ENCODE data around the gene MOV10.

MOV10 gene

DNA sequence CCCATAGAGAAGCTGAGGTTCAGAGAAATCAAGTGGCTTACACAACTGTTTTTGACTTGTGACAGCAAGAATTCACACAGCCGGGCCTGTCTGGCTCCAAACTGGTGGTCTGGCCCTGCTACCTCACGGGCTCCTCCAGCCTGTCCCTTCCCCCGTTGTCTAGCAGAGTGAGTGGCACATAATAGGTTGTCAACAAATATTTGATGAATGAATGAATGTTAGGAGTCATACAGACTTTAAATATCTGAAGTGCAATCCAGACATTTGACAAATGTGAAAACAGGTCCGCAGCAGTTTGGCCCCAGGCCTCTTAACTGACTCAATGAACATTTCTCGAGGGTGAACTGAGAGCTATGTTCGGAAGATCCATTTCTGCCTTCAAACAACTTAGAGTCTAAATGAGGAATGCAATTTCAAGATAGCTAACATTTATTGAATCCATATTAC, 33.6 kb downstream of the MOV10 start:
- DNase-seq: no peak
- intact Hi-C loops (cut with DNase I): loop anchor here (5.0 to 10.0 kb wide), 2 partner anchors 206 to 313 kb away; partner anchors contain the start of gene CTTNBP2NL

DNA sequence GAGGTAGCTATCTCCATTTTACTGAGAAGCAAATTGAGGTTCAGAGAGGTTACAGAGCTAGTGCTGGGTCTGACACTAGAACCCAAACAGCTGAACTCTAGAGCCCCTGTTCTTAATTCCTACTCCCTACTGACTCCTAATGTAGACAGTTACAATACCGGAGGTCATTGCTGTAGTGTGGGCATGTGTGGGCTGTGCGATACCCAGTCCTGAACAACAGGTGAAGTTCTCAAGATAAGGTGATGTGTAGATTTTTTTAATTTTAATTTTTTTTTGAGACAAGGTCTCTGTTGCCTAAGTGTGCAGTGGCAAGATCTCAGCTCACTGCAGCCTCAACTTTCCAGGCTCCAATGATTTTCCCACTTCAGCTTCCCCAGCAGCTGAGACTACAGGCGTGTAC, 34.0 kb downstream of the MOV10 start:
- intact Hi-C loops (cut with DNase I): loop anchor here (5.0 to 10.0 kb wide), 2 partner anchors 206 to 314 kb away; partner anchors contain the start of gene CTTNBP2NL
- DNase-seq: no peak

DNA sequence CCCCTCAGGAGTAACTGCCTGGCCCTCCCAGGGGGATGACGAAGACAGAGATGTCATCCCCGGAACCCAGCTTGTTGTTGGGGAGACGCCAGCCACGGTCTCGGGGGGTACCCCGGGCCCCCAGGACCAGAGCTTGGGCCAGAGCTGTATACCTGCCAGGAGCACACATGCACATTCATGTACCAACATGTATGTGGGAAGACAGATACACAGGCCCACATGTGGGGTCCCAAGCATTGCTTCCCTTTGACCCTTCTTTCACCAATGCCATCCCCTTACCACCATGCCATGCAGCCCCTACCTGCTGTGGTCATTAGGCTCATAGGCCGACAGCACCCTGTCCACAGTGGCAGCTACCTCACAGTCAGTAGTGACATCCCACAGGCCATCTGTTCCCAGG, 35.7 kb downstream of the MOV10 start:
- DNase-seq: no peak
- intact Hi-C loops (cut with DNase I): loop anchor here (5.0 to 10.0 kb wide), 4 partner anchors 33 to 335 kb away; partner anchors contain the start of gene SLC16A1

DNA sequence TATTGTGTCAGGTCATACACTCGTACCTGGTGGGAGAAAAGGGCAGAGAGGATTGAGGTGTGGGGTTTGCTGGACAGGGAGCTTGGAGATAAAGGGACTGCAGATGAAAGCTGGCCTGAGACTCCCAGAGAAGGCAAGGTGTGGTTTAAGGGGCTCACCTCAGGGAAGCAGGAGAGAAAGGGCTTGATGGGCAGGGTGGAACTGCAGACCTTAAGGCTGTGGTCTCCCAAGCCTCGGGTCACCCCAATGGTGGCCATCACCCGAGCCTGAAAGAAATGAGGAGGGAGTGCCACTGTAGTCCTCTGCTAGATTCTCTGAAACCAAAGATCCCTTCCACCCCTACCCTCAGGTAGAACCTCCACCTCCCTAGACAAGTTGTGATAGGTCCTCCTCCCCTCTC, 36.1 kb downstream of the MOV10 start:
- DNase-seq: no peak
- intact Hi-C loops (cut with DNase I): loop anchor here (5.0 to 10.0 kb wide), 4 partner anchors 33 to 334 kb away; partner anchors contain the start of gene SLC16A1

DNA sequence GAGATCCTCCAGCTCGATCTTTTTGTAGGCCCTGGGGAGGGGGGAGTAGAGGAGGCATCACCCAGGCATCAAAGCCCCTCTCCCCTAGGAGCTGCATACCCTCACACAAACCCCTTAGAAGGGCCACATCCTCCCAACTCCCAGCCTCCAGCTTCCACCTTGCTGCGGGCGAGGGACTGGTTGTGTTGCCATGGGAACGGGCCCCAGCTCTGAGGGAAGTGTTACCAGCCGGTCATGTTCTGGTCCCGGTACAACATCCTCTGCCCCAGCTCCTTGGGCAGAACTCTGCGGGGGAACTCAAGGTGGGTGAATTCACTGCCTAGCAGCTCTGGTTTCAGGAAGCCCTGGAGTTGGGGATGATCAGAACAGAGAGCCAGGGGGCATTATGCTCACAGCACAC, 36.6 kb downstream of the MOV10 start:
- intact Hi-C loops (cut with DNase I): loop anchor here (5.0 to 10.0 kb wide), 4 partner anchors 34 to 334 kb away; partner anchors contain the start of gene SLC16A1

DNA sequence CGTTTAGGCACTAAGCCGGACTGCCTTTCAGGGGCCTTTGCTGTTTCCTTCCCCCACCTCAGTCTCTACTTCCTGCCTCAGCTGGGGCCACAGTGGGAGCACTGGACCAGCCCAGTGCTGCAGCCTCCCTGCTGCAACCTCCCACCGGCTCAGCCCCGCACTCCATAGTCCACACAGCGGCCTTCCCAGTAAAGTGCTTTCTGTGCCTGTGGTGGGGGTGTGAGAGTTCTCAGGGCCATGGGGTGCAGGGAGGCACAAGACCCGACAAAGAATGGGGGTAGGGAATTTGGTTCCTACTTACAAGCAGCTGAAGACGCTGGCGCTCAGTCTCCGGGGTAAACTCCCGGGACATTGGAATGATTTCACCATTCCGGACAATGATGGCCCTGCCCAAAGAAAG, 37.2 kb downstream of the MOV10 start:
- intact Hi-C loops (cut with DNase I): loop anchor here (5.0 to 10.0 kb wide), 4 partner anchors 34 to 333 kb away; partner anchors contain the start of gene SLC16A1

More for the DNA sequence above, 36.6 kb downstream of the MOV10 start:
- no peak for DNase-seq

DNA sequence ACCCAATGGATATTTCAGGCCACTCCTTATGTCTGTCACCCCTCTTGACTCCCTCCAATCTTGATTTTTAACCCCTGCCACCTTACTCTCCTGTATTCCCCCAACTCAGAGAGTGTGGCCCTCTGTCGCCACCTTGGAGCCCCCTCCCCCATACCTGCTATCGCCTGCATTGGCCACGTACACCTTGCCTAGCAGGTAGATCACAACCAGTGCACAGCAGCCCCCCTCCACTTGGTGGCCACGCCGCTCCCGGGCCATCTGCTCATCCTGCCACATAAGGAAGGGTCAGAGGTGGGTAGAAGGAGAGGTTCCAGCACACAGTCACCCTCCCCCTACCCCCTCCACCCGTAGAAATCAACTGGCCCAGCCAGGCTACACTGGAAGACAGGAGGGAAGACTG, 37.7 kb downstream of the MOV10 start:
- DNase-seq: no peak
- intact Hi-C loops (cut with DNase I): loop anchor here (5.0 to 10.0 kb wide), 4 partner anchors 35 to 333 kb away; partner anchors contain the start of gene SLC16A1

More for the DNA sequence above, 37.2 kb downstream of the MOV10 start:
- no peak for DNase-seq

DNA sequence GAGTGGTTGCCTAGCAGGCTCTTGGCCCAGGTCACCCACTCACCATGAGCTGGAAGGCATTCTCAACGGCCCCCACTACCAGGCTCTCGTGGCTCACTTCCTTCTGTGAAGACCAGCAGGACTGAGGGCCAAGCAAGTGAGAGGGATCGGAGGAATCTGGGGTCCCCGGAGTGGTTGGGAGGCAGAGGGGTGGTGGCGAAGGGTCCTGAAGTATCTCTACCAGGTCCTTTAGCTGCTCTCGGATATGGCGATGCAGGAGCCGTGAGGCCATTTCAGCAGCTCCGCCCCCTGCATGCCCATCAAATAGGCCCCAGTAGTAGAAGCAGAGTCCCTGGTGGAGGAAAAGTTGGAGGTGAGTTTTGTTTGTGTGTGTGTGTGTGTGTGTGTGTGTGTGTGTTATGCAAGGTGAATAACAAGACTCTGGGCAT, 38.3 kb downstream of the MOV10 start:
- intact Hi-C loops (cut with DNase I): loop anchor here (5.0 to 10.0 kb wide), 4 partner anchors 35 to 332 kb away; partner anchors contain the start of gene SLC16A1
- no peak for DNase-seq

DNA sequence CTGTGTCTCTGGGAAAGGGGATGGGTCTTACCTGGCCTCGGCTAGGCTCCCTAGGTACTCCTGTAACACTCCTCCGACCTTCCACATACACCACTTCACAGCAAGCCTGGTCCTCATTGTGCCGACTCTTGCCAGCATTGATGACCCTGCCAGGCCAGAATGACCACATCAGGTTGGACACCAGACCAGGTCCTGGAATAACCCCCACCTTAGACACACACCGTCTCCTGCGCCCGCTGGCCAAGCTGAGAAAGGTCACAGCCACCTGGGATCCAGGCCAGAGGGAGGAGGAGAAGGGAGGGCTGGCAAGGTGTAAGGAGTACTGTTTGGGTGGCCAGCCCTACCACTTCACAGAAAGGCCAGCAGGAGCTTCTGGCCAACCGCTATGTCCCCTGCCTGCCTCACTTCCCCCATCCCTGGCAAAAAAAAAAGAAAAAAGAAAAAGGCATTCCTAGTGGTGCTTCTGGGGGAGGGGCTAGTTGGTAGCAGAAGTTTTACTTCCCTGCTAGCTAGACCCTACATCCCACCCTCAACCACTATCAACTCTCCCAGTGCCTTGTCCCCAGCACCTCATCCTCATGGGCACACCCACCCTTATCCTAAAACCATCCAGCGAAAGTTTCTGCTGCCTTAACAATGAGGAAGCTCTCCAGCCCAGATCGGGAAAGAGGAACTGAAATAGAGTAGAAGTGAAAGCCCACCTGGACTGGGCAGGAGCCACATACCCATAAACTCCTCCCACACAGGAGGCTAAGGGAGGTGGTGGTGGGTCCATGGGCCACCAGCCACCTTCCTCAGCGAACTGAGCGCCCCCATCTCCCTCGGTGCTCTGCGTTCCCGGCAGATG, 39.2 kb downstream of the MOV10 start:
- DNase-seq: peak in 1 of 42 donors; percentile 34
- intact Hi-C loops (cut with DNase I): loop anchor here (5.0 to 10.0 kb wide), 4 partner anchors 36 to 331 kb away; partner anchors contain the start of gene SLC16A1

DNA sequence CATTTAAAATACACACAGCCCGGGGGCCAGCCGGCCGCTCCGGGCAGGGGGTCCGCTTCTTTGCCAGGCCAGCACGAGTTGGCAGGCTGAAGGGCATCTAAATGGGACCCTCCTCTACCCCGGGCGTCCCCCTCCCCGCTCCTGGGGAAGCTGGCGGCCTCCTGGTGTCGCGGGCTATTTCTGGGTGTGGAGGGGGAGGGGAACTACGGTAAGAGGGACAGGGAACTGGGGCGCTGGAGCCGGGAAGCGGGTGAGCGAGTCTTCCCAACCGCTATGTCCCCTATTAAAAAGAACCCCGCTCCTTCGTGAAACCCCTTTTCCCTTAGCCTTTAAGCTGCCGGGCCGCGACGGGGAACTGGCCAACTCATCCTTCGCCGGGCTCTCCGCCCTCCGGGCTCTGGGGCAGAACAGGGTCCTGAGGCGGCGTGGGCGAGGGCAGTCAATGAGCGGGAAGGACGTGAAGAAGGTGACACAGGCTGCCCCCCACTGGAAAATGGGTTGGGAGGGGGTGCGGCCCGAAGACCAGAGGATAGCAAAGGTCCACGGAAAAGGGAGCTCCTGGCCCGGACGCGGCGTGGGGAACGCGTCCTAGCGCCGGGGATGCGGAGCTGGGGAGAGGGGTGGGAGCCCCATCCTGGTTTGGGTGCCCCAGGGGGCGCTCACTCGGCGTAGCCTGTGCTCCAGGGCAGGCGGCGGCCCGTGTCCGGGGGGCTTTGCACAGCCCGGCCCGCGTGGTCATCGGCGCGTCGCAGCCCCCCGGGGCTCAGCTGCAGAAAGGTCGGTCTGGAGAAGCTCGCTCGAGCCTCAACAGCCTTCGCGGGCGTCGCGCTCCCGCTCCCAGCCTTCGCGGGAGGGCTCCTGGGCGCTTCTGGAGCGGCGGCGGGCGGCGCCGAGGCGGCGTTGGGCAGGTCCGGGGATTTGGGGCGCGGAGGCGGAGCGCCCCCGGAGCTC, 40.1 kb downstream of the MOV10 start:
- intact Hi-C loops (cut with DNase I): loop anchor here (5.0 to 10.0 kb wide), 4 partner anchors 37 to 330 kb away; partner anchors contain the start of gene SLC16A1
- peak in 1 of 42 donors; percentile 35 for DNase-seq

DNA sequence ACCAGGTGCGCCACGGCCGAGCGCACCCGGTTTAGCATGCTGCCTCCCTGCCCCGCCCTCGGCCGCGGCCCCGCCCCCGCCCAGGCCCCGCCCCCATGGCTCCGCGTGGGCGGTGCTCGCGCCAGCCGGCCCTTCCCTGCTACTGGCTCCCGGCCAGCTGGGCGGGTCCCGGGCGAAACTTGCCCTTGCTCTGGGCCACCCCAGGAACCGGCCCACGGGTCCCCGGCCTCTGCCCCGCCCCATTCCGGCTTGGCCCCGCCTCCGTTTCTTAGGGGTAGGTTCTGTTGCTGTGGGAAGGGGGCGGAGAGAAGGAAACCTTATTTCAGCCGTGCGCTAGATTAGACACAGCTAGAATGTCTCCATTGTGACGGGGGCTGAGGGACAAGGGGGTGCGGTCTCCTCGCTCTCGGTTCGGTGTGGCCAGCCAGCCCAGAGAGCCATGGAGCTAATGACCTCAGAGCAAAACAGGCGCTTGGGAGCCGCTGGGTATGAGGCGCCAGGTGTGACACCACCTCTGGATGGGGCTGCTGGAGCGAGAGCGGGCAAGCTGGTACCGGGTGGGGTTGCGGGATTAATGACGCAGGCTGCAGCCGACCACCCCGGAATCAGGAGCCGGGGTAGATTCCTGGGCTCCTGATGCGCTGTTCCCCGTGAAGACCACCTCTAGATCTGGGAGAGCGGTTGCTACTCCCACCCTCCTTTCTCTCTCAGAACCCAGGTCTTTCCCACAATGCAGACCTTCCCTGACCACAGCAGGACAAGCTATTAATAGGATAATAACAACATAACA, 41.0 kb downstream of the MOV10 start, which contains the start of gene PPM1J:
Gene PPM1J (minus strand): TSS at position 69 of the 790 bp plus-strand sequence. CDS start 31 bp downstream, at position 38.
- intact Hi-C loops (cut with DNase I): loop anchor here (10.0 kb wide), 3 partner anchors 159 to 329 kb away; partner anchors contain the start of gene SLC16A1

DNA sequence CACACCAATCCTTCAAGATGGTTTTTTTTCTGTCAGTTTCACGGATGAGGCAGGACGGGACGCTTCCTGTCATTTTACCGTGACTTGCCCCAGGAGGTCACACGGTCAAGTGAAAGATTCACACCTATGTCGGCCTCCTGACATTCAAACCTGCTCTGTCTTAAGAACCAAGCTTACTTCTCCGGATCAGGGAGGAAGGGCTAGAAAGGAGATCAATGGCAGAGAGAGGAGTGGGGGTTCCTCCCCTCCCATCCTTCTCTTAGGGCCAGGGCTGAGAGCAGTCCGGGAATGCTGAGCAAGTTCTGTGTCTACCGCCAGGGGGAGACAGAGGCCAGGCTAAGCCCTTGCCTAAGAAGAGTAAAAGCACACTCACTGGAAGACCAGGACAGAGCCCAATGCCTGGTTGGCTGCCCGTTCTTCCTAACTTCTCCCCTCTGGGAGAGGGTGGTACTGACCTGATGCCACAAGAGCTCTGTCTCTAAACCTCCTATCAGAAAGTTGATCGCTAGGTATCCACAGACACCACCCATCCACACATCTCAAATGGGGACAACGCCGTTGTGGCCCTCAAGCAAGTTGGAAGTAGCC, 41.8 kb downstream of the MOV10 start:
- peak; percentile 78 to 97 (median 93) for DNase-seq
- intact Hi-C loops (cut with DNase I): loop anchor here (10.0 kb wide), 3 partner anchors 159 to 329 kb away; partner anchors contain the start of gene SLC16A1

More for the DNA sequence above, 41.0 kb downstream of the MOV10 start, which contains the start of gene PPM1J:
- peak; percentile 68 to 94 (median 86) for DNase-seq

DNA sequence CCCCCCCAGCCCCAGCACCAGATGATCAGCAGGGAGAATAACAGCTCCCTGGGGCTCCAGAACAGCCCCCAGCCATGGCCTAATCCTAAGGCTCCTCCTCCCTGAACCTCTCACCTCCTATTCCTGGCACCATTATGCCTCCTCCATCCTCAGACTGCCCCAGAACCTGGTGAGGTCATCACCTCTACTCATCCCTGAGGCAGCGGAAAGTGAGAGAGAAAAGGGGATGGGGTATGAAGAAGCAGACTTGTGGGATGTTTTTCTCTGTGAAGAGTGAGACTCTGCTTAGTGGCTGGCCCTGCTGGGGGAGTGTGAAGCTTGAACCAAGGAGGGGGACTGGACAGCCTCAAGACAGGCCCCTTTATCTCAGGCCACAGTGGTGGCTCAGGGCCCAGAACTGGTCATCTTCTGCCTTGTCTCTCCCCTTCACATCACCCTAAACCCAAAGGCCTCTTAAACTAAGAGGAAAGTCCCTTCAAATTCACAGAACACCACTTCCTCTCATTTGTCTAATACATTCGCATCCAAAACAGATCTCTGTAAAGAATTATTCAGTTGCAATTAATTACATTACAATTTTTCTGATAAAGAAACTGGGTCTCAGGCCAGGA, 42.9 kb downstream of the MOV10 start:
- no peak for DNase-seq
- intact Hi-C loops (cut with DNase I): loop anchor here (10.0 kb wide), 3 partner anchors 157 to 327 kb away; partner anchors contain the start of gene SLC16A1

DNA sequence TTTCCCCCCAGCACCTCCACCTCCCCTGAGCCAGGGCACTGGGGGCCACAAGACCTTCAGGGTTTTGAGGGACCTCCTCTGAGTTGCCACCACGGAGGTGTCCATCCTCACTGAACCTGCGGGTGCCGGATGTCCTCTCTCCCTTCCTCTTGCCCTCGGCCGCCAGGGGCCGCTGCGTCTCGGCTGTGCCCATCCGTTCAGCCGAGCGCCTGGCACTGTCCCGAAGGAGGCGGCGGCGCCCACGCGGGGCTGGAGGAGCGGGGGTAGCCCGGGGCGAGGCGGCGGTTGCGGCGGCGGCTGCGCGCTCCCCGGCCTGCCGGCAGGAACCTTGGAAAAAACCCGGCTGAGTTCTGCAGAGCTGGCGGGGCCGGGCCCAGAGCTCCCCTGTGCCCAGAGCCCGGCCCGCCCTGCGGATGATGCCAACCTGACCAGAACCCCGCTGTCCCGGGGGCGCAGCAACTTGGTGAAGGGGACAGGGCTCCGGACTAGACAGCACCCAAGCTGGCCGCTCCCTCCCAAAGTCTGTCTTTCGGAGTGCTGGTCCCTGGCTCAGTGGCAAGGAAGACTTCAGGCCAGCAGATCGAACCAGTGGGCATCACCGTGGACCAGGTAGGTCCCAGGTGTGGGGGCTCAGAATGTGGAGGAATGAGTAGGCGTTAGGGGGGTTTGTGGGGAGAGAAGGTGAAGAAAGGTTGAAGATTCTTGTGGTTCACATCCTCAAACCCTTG, 44.4 kb downstream of the MOV10 start:
- intact Hi-C loops (cut with DNase I): loop anchor here (10.0 kb wide), 3 partner anchors 156 to 326 kb away; partner anchors contain the start of gene SLC16A1
- DNase-seq: peak; percentile 48 to 93 (median 86)

DNA sequence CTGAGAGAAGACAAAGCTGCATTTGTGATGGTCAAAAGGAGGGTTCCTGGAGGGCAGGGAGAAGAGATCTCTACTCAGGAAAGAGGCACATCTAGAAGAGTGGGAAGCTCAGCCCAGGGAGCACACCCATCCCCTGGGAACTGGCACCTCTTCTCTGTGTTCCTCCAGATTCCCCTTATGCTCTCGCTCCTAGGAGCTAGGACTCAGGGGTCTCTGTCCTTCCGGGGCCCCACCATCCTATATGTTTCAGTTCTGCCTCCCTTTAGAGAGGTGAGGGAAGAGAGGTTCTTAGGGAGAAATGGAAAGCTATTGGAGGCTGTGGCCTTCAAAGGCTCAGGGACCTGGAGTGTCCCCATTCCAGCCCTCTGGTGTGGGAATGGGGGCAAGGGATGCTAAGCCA, 45.2 kb downstream of the MOV10 start:
- no peak for DNase-seq
- intact Hi-C loops (cut with DNase I): loop anchor here (5.0 to 10.0 kb wide), 4 partner anchors 83 to 325 kb away; partner anchors contain the start of gene SLC16A1

DNA sequence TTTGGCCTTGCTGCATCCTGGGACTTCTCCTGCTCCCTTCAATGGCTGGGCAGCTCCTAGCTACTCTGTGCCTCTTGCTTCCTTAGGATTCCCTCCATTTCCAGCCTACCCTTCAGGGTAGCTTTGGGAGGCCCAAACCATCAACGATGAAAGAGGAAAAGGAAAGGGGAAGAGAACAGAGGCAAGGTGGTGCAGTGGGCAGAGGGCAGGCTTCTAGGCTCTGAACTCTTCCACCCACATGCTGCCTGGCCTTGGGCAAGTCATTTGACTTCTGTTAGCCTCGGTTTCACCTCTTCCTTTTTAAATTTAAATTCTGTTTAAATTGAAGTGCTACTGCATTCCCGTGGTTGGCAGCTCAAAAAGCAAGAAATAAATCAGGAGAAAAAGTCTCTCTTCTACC, 46.3 kb downstream of the MOV10 start:
- DNase-seq: peak in 1 of 42 donors; percentile 12
- intact Hi-C loops (cut with DNase I): loop anchor here (5.0 kb wide), 1 partner anchor 82 kb away; no protein-coding TSS in a partner anchor

All from head of caudate nucleus (tissue), 42 donors.